ENCODE data around the gene COG7.

DNA sequence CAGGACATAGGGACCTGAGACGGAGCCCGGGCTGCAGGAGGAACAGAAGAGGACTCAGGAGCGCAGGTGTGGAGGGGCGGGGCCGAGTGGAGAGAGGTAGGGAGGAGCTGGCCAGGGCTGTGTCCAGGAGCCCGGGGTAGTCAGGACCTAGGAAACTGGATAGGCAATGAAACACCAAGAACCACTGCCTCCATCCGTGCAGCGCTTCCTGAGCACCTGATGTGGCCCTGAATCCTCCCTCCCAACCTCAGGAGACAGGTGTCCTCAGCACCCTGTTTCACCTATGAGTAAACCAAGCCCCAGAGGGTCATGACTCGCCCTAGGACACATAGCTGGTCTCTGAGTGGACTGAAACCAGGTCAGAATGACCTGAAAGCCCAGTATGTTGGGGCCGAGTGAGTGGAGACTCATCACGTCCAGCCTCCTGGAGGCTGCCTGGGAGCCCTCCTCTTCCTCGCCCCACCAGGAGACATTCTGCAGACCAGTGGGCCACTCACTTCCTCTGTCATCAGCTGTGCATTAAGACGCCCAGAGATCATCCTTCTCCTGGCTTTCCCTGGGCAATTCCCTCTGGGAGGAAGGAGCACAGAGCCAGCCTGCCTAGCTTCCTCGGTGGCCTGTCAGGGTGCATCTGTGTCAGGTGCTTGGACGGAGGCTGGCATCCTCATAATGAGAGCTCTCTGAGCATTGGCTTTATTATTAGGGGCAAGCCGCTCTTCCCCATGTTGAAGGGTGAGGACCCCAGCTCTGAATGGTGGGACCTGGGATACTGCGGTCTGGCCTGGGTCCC is 78.1 kb downstream of the COG7 start:
- TF ChIP-seq, protein P1, sequence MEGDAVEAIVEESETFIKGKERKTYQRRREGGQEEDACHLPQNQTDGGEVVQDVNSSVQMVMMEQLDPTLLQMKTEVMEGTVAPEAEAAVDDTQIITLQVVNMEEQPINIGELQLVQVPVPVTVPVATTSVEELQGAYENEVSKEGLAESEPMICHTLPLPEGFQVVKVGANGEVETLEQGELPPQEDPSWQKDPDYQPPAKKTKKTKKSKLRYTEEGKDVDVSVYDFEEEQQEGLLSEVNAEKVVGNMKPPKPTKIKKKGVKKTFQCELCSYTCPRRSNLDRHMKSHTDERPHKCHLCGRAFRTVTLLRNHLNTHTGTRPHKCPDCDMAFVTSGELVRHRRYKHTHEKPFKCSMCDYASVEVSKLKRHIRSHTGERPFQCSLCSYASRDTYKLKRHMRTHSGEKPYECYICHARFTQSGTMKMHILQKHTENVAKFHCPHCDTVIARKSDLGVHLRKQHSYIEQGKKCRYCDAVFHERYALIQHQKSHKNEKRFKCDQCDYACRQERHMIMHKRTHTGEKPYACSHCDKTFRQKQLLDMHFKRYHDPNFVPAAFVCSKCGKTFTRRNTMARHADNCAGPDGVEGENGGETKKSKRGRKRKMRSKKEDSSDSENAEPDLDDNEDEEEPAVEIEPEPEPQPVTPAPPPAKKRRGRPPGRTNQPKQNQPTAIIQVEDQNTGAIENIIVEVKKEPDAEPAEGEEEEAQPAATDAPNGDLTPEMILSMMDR (conservative IDR thresholded peaks at IDR 0.05 in 1 of 2, IDR thresholded peaks at IDR 0.05 in 1 of 2; ENCODE audit: low read depth in 1 of 2, low read length in 2 of 2), result no peak
- no peak for TF ChIP-seq EZH2 (IDR thresholded peaks at IDR 0.05; ENCODE audit: low read length, missing control alignments)
